ENCODE data around the gene HIPK2. TPM values are rescaled to one million over a fixed set of nuclear protein-coding genes. Genes with fewer than 3 reads are reported as not detected.

The HIPK2 gene
- total and polyA plus RNA-seq, 10 of the 15 experiments (the other 5 are each of a cell fraction or from before 2014, with no cell fraction given) = 1.7 to 39.0 (median 9.4) TPM

DNA sequence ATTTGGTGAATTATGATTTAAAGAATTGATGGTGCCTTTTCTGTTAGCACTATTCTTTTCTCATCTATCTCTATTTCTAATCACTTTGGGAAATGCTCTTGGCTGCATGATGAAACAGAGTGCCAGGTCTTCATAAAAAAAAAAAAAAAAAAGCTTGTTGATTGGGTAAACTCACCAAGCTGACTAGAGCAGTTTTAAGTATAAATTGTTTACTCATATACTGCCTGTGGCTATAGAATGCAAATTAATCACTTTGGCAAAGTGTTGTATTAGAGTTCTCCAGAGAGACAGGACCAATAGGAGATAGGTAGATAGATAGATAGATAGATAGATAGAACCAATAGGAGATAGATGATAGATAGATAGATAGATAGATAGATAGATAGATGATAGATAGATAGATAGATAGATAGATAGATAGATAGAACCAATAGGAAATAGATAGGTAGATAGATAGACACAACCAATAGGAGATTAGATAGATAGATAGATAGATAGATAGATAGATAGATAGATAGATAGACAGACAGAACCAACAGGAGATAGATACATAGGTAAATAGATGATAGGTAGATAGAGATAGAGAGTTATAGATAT lies 31.1 kb upstream of the HIPK2 start:
- Histone ChIP-seq H3K4me3 (no peak overlapping the region), H3K27me3 (replicated peaks in 1 of 2; ENCODE audit: control insufficient read depth in 2 of 2, insufficient read depth in 2 of 2, low read length in 1 of 2) (no peaks in the 10 kb centered on the region; a peak in 1 of 4 replicates), H3K4me2 (ENCODE audit: control insufficient read depth, insufficient read depth) (no peak overlapping the region), H3K9me3 (replicated peaks; ENCODE audit: control insufficient read depth, insufficient read depth, low read length) (no peaks in the 10 kb centered on the region; the same call in 2 of the 3 replicates), H3K9ac (ENCODE audit: control insufficient read depth, insufficient read depth, low read length) (no peak overlapping the region), H3K4me1 (ENCODE audit: control insufficient read depth, insufficient read depth, low read length) (no peaks in the 10 kb centered on the region), H3K79me2 (ENCODE audit: control insufficient read depth, insufficient read depth, low read length) (no peaks in the 10 kb centered on the region), H3K36me3 (ENCODE audit: control insufficient read depth in 2 of 2, insufficient read depth in 2 of 2, low read length in 1 of 2) (no peaks in the 10 kb centered on the region), H3K27ac (ENCODE audit: control insufficient read depth, insufficient read depth) (no peak overlapping the region), H4K20me1 (ENCODE audit: control insufficient read depth, insufficient read depth) (no peaks in the 10 kb centered on the region), H2AFZ (ENCODE audit: control insufficient read depth, low read depth, low read length) (no peak overlapping the region)
- in situ Hi-C loops (cut with MboI) = no loop called here
- POLR2A ChIA-PET = interaction anchor here (0.6 kb wide), 1 partner anchor 487 kb away, joined by 4 read pairs; no protein-coding TSS in a partner anchor
- SMC1A ChIA-PET (ENCODE audit: uncharacterized antibody, unreplicated experiment) = interaction anchor here (1.1 kb wide), 3 partner anchors 8 to 163 kb away, joined by 3 read pairs; no protein-coding TSS in a partner anchor
- FAIRE-seq (no peak), ATAC-seq (no peak), DNase-seq (ENCODE audit: low read depth, low spot score) (no peak)
- RAD21 ChIA-PET (ENCODE audit: unreplicated experiment) = interaction anchor here (1.1 kb wide), 1 partner anchor 21 kb away, joined by 3 read pairs; no protein-coding TSS in a partner anchor
- CTCF ChIA-PET = no interaction called here
- no TSS peak for BruUV-seq (replicated peaks)
- intact Hi-C loops (cut with micrococcal nuclease; ENCODE audit: unreplicated experiment) = no loop called here
- TF ChIP-seq, protein P1, sequence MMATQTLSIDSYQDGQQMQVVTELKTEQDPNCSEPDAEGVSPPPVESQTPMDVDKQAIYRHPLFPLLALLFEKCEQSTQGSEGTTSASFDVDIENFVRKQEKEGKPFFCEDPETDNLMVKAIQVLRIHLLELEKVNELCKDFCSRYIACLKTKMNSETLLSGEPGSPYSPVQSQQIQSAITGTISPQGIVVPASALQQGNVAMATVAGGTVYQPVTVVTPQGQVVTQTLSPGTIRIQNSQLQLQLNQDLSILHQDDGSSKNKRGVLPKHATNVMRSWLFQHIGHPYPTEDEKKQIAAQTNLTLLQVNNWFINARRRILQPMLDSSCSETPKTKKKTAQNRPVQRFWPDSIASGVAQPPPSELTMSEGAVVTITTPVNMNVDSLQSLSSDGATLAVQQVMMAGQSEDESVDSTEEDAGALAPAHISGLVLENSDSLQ (IDR thresholded peaks at IDR 0.05) = no peak
- TF ChIP-seq FOS (IDR thresholded peaks at IDR 0.05; ENCODE audit: borderline replicate concordance, extremely low read depth, insufficient read length) (no peak), STAT1 (conservative IDR thresholded peaks at IDR 0.05) (no peak), NFYB (IDR thresholded peaks at IDR 0.05; ENCODE audit: insufficient read depth, low read depth, low read length) (no peak), EP300 (IDR thresholded peaks at IDR 0.05; ENCODE audit: borderline replicate concordance in 1 of 2, control insufficient read depth in 1 of 2, low read depth in 2 of 2, low read length in 2 of 2) (no peak), PAX8 (IDR thresholded peaks at IDR 0.05) (no peak), ETV6 (conservative IDR thresholded peaks at IDR 0.05 in 1 of 2, IDR thresholded peaks at IDR 0.05 in 1 of 2; ENCODE audit: borderline replicate concordance in 1 of 2, low read depth in 1 of 2) (no peak), SIX5 (IDR thresholded peaks at IDR 0.05; ENCODE audit: low read depth, low read length, severe bottlenecking) (no peak), NBN (IDR thresholded peaks at IDR 0.05) (no peak), ZSCAN29 (IDR thresholded peaks at IDR 0.05) (no peak), PAX5 (IDR thresholded peaks at IDR 0.05; ENCODE audit: borderline replicate concordance, low read depth, low read length) (no peak), BCL11A (IDR thresholded peaks at IDR 0.05; ENCODE audit: low read depth, low read length) (no peak), POLR2AphosphoS2 (IDR thresholded peaks at IDR 0.05; ENCODE audit: low read depth, low read length) (no peak)
- TF ChIP-seq, protein P2, sequence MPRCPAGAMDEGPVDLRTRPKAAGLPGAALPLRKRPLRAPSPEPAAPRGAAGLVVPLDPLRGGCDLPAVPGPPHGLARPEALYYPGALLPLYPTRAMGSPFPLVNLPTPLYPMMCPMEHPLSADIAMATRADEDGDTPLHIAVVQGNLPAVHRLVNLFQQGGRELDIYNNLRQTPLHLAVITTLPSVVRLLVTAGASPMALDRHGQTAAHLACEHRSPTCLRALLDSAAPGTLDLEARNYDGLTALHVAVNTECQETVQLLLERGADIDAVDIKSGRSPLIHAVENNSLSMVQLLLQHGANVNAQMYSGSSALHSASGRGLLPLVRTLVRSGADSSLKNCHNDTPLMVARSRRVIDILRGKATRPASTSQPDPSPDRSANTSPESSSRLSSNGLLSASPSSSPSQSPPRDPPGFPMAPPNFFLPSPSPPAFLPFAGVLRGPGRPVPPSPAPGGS (IDR thresholded peaks at IDR 0.05; ENCODE audit: borderline replicate concordance, insufficient read depth, low read depth, low read length, poor library complexity, severe bottlenecking) = no peak
- TF ChIP-seq, protein P3, sequence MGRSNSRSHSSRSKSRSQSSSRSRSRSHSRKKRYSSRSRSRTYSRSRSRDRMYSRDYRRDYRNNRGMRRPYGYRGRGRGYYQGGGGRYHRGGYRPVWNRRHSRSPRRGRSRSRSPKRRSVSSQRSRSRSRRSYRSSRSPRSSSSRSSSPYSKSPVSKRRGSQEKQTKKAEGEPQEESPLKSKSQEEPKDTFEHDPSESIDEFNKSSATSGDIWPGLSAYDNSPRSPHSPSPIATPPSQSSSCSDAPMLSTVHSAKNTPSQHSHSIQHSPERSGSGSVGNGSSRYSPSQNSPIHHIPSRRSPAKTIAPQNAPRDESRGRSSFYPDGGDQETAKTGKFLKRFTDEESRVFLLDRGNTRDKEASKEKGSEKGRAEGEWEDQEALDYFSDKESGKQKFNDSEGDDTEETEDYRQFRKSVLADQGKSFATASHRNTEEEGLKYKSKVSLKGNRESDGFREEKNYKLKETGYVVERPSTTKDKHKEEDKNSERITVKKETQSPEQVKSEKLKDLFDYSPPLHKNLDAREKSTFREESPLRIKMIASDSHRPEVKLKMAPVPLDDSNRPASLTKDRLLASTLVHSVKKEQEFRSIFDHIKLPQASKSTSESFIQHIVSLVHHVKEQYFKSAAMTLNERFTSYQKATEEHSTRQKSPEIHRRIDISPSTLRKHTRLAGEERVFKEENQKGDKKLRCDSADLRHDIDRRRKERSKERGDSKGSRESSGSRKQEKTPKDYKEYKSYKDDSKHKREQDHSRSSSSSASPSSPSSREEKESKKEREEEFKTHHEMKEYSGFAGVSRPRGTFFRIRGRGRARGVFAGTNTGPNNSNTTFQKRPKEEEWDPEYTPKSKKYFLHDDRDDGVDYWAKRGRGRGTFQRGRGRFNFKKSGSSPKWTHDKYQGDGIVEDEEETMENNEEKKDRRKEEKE (IDR thresholded peaks at IDR 0.05) = no peak
- TF ChIP-seq, protein P4, sequence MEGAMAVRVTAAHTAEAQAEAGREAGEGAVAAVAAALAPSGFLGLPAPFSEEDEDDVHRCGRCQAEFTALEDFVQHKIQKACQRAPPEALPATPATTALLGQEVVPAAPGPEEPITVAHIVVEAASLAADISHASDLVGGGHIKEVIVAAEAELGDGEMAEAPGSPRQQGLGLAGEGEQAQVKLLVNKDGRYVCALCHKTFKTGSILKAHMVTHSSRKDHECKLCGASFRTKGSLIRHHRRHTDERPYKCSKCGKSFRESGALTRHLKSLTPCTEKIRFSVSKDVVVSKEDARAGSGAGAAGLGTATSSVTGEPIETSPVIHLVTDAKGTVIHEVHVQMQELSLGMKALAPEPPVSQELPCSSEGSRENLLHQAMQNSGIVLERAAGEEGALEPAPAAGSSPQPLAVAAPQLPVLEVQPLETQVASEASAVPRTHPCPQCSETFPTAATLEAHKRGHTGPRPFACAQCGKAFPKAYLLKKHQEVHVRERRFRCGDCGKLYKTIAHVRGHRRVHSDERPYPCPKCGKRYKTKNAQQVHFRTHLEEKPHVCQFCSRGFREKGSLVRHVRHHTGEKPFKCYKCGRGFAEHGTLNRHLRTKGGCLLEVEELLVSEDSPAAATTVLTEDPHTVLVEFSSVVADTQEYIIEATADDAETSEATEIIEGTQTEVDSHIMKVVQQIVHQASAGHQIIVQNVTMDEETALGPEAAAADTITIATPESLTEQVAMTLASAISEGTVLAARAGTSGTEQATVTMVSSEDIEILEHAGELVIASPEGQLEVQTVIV (IDR thresholded peaks at IDR 0.05; ENCODE audit: borderline replicate concordance, partially characterized antibody) = no peak

All from GM12878 (cell line).